RWPE2 (cell line): ENCODE measurements around the gene SMAD3.

ENCODE experiments used
- ATAC-seq: fragments of 200-7000 bp; cut with Tn5 transposase; 3 replicates; pipeline ENCODE4 v1.9.1; 2021; ENCODE audit warnings: low read depth
- DNase-seq: peaks from one replicate; pipeline ENCODE4 v3.0.0-alpha.2; 2020; ENCODE audit warnings: low spot score
- H3K27ac ChIP-seq: fragments of 450-650 bp; 2 replicates; pipeline ENCODE4 v1.5.1; 2017; ENCODE audit warnings: mild to moderate bottlenecking; ENCODE audit not compliant: poor library complexity, severe bottlenecking
- H3K27me3 ChIP-seq: fragments of 250-450 bp; sonication (Bioruptor Pico); 2 replicates; pipeline ENCODE4 v1.5.1; 2021; ENCODE audit warnings: mild to moderate bottlenecking, moderate library complexity; ENCODE audit not compliant: insufficient read depth, poor library complexity, severe bottlenecking
- H3K36me3 ChIP-seq: fragments of 250-450 bp; sonication (Bioruptor Pico); 2 replicates; pipeline ENCODE4 v1.5.1; 2020; ENCODE audit warnings: low read depth, mild to moderate bottlenecking, moderate library complexity
- H3K4me1 ChIP-seq: fragments of 250-450 bp; sonication (Bioruptor Pico); 2 replicates; pipeline ENCODE4 v1.5.1; 2021; ENCODE audit warnings: mild to moderate bottlenecking, moderate library complexity; ENCODE audit not compliant: insufficient read depth, poor library complexity, severe bottlenecking
- H3K4me3 ChIP-seq: fragments of 250-450 bp; sonication (Bioruptor Pico); 2 replicates; pipeline ENCODE4 v1.5.1; 2021; ENCODE audit warnings: mild to moderate bottlenecking, moderate library complexity; ENCODE audit not compliant: severe bottlenecking
- H3K9me3 ChIP-seq: fragments of 250-450 bp; sonication (Bioruptor Pico); 2 replicates; pipeline ENCODE4 v1.5.1; 2021; ENCODE audit warnings: mild to moderate bottlenecking, moderate library complexity; ENCODE audit not compliant: severe bottlenecking
- CTCF ChIP-seq: fragments of 450-650 bp; IDR thresholded peaks from one replicate; pipeline ENCODE4 v1.5.1; 2017; ENCODE audit warnings: mild to moderate bottlenecking, moderate library complexity; ENCODE audit not compliant: poor library complexity, severe bottlenecking

Gene SMAD3

DNA sequence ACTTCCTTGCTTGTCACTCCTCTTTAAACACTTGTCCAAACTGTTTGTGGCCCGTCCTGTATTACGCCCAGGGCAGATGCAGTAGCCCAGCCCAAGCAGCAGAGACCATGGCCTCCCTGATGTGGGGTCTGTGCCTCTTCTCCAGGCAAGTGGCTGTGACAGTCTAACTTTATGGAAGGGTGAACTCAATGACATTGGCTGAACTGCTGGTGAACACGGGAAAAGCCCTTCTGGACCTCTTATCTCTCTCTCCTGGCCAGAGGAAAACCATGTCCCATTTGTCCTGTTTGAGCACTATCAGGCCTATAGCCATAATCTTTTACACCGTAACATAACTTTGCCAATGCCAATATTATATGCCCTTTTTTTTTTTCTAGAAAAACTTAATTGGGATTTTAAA is 67.6 kb downstream of the SMAD3 start:
- peak overlapping the region; percentile 51 for H3K27ac ChIP-seq
- H3K36me3 ChIP-seq, result peaks cover 29% of the 10 kb centered on the region
- H3K9me3 ChIP-seq, result no peaks in the 10 kb centered on the region
- no peak overlapping the region for H3K4me3 ChIP-seq
- peaks cover 59% of the 10 kb centered on the region for H3K4me1 ChIP-seq
- no peak for TF ChIP-seq CTCF
- ATAC-seq (no peak), DNase-seq (no peak)
- H3K27me3 ChIP-seq, result no peaks in the 10 kb centered on the region

GRCh38 chr15:67133738-67134066 is 68.3 kb downstream of the SMAD3 start:
- Histone ChIP-seq H3K4me1 (peaks cover 57% of the 10 kb centered on the region), H3K36me3 (peaks cover 25% of the 10 kb centered on the region), H3K27me3 (no peaks in the 10 kb centered on the region), H3K27ac (peak overlapping the region; percentile 51), H3K9me3 (no peaks in the 10 kb centered on the region), H3K4me3 (no peak overlapping the region)
- no peak for TF ChIP-seq CTCF
- ATAC-seq (no peak), DNase-seq (no peak)

- Histone ChIP-seq H3K4me3 (no peak overlapping the region), H3K4me1 (peaks cover 59% of the 10 kb centered on the region), H3K9me3 (no peaks in the 10 kb centered on the region), H3K36me3 (peaks cover 19% of the 10 kb centered on the region), H3K27me3 (no peaks in the 10 kb centered on the region), H3K27ac (peak overlapping the region; percentile 51)
- no peak for TF ChIP-seq CTCF
- ATAC-seq, result peak; percentile 56
- DNase-seq, result no peak
Observed at GRCh38 chr15:67134067-67134838, 68.9 kb downstream of the SMAD3 start.

DNA sequence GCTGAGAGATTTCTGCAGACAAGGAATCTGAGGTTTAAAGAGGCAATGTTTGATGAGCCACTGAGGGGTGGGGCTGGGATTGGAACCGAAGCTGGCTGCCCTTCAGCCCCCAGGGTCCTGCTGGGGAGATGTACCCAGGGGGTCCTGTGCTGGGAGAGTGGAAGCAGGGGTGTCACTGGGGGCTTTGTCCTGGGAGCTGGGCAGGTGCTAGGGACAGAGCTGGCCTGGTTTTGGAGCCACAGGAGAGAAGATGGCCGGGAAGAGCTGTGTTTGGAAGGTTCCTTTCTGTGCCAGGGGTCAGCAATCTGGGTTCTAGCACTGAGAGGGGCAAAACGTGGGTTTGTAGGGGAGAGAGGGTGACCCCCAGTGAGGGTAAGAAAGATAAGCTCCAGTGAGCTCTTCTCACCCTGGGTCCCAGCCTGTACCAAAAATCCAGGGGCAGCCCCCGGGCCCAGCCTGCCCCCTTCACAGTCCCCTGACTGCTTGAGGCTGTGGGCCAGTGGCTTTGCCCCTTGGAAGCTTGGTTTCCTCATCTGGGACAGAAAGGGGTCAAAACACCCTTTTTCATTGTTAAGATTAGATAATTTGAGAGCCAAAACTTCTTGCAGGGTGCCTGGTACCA is 69.6 kb downstream of the SMAD3 start:
- peak overlapping the region; percentile 51 for H3K27ac ChIP-seq
- H3K9me3 ChIP-seq, result no peaks in the 10 kb centered on the region
- TF ChIP-seq CTCF, result no peak
- no peaks in the 10 kb centered on the region for H3K27me3 ChIP-seq
- peaks cover 65% of the 10 kb centered on the region for H3K4me1 ChIP-seq
- DNase-seq (peak; percentile 51), ATAC-seq (peak; percentile 5; the same call in 2 of the 3 replicates)
- H3K36me3 ChIP-seq, result peaks cover 12% of the 10 kb centered on the region
- H3K4me3 ChIP-seq, result no peak overlapping the region

- ATAC-seq (0 out of 3 replicates have a peak, but pooled peaks have one; percentile 17), DNase-seq (no peak)
- Histone ChIP-seq H3K27me3 (no peaks in the 10 kb centered on the region), H3K4me1 (peaks cover 65% of the 10 kb centered on the region), H3K9me3 (no peaks in the 10 kb centered on the region), H3K36me3 (peaks cover 7% of the 10 kb centered on the region), H3K27ac (peak overlapping the region; percentile 51), H3K4me3 (no peak overlapping the region)
- TF ChIP-seq CTCF, result no peak
Observed at GRCh38 chr15:67135494-67135893, 70.1 kb downstream of the SMAD3 start.
